ENCODE results near the gene VASH1. TPM values are rescaled to one million over a fixed set of nuclear protein-coding genes. Genes with fewer than 3 reads are reported as not detected.

The VASH1 gene
- total RNA-seq, 2 experiments from 2014 or later, result 1.7 to 2.3 TPM

- peak overlapping the region; percentile 75 for H3K4me3 Mint-ChIP-seq
- DNase-seq, result no peak
- no peaks in the 10 kb centered on the region for H3K36me3 Mint-ChIP-seq
- H3K9me3 Mint-ChIP-seq, result no peaks in the 10 kb centered on the region
- H3K4me1 Mint-ChIP-seq, result peaks cover 2% of the 10 kb centered on the region
- H3K27me3 Mint-ChIP-seq, result peaks cover 43% of the 10 kb centered on the region
- no peak overlapping the region for H3K27ac Mint-ChIP-seq
Measured at GRCh38 chr14:76761960-76762410, 717 bp downstream of the VASH1 start.

- no peaks in the 10 kb centered on the region for H3K36me3 Mint-ChIP-seq
- no peaks in the 10 kb centered on the region for H3K9me3 Mint-ChIP-seq
- no peak overlapping the region for H3K27ac Mint-ChIP-seq
- H3K4me3 Mint-ChIP-seq, result peak overlapping the region; percentile 75
- H3K4me1 Mint-ChIP-seq, result peaks cover 2% of the 10 kb centered on the region
- H3K27me3 Mint-ChIP-seq, result peaks cover 43% of the 10 kb centered on the region
- DNase-seq, result no peak
Measured at GRCh38 chr14:76762411-76763095, 1.3 kb downstream of the VASH1 start.

- DNase-seq, result no peak
- Mint-ChIP-seq H3K4me1 (peaks cover 8% of the 10 kb centered on the region), H3K27me3 (peaks cover 37% of the 10 kb centered on the region), H3K4me3 (no peak overlapping the region), H3K36me3 (no peaks in the 10 kb centered on the region), H3K9me3 (no peaks in the 10 kb centered on the region), H3K27ac (no peak overlapping the region)
Measured at GRCh38 chr14:76763096-76764041, 2.1 kb downstream of the VASH1 start.

- no peaks in the 10 kb centered on the region for H3K36me3 Mint-ChIP-seq
- no peaks in the 10 kb centered on the region for H3K9me3 Mint-ChIP-seq
- H3K27ac Mint-ChIP-seq, result no peak overlapping the region
- DNase-seq, result no peak
- peaks cover 22% of the 10 kb centered on the region for H3K27me3 Mint-ChIP-seq
- no peak overlapping the region for H3K4me3 Mint-ChIP-seq
- peaks cover 16% of the 10 kb centered on the region for H3K4me1 Mint-ChIP-seq
Measured at GRCh38 chr14:76765461-76765931, 4.2 kb downstream of the VASH1 start.

GRCh38 chr14:76767681-76768656 is 6.7 kb downstream of the VASH1 start:
- H3K27ac Mint-ChIP-seq, result peak overlapping the region; percentile 70
- no peak overlapping the region for H3K4me3 Mint-ChIP-seq
- peak; percentile 72 for DNase-seq
- no peaks in the 10 kb centered on the region for H3K36me3 Mint-ChIP-seq
- peaks cover 15% of the 10 kb centered on the region for H3K4me1 Mint-ChIP-seq
- no peaks in the 10 kb centered on the region for H3K9me3 Mint-ChIP-seq
- H3K27me3 Mint-ChIP-seq, result peaks cover 12% of the 10 kb centered on the region

GRCh38 chr14:76768671-76769500 is 7.6 kb downstream of the VASH1 start:
- peak overlapping the region; percentile 70 for H3K27ac Mint-ChIP-seq
- no peak for DNase-seq
- H3K27me3 Mint-ChIP-seq, result peaks cover 7% of the 10 kb centered on the region
- no peak overlapping the region for H3K4me3 Mint-ChIP-seq
- H3K36me3 Mint-ChIP-seq, result no peaks in the 10 kb centered on the region
- H3K4me1 Mint-ChIP-seq, result peaks cover 24% of the 10 kb centered on the region
- H3K9me3 Mint-ChIP-seq, result no peaks in the 10 kb centered on the region

- Mint-ChIP-seq H3K27me3 (peaks cover 4% of the 10 kb centered on the region), H3K9me3 (no peaks in the 10 kb centered on the region), H3K36me3 (no peaks in the 10 kb centered on the region), H3K27ac (no peak overlapping the region), H3K4me1 (peaks cover 24% of the 10 kb centered on the region), H3K4me3 (no peak overlapping the region)
- DNase-seq, result no peak
Measured at GRCh38 chr14:76769636-76770292, 8.5 kb downstream of the VASH1 start.

- H3K4me1 Mint-ChIP-seq, result peaks cover 24% of the 10 kb centered on the region
- peaks cover 4% of the 10 kb centered on the region for H3K27me3 Mint-ChIP-seq
- no peak overlapping the region for H3K4me3 Mint-ChIP-seq
- H3K36me3 Mint-ChIP-seq, result no peaks in the 10 kb centered on the region
- no peaks in the 10 kb centered on the region for H3K9me3 Mint-ChIP-seq
- H3K27ac Mint-ChIP-seq, result no peak overlapping the region
- DNase-seq, result no peak
Measured at GRCh38 chr14:76770521-76771436, 9.5 kb downstream of the VASH1 start.

GRCh38 chr14:76771437-76771980 is 10.2 kb downstream of the VASH1 start:
- no peak overlapping the region for H3K27ac Mint-ChIP-seq

GRCh38 chr14:76772300-76773187 is 11.3 kb downstream of the VASH1 start:
- no peaks in the 10 kb centered on the region for H3K36me3 Mint-ChIP-seq
- H3K27me3 Mint-ChIP-seq, result peaks cover 4% of the 10 kb centered on the region
- no peak for DNase-seq
- H3K4me1 Mint-ChIP-seq, result peaks cover 24% of the 10 kb centered on the region
- no peaks in the 10 kb centered on the region for H3K9me3 Mint-ChIP-seq
- H3K27ac Mint-ChIP-seq, result no peak overlapping the region
- H3K4me3 Mint-ChIP-seq, result no peak overlapping the region

More at GRCh38 chr14:76771437-76771980, 10.2 kb downstream of the VASH1 start:
- peaks cover 4% of the 10 kb centered on the region for H3K27me3 Mint-ChIP-seq
- H3K4me3 Mint-ChIP-seq, result no peak overlapping the region
- H3K36me3 Mint-ChIP-seq, result no peaks in the 10 kb centered on the region
- H3K4me1 Mint-ChIP-seq, result peaks cover 24% of the 10 kb centered on the region
- DNase-seq, result no peak
- no peaks in the 10 kb centered on the region for H3K9me3 Mint-ChIP-seq

GRCh38 chr14:76773188-76773885 is 12.1 kb downstream of the VASH1 start:
- peak; percentile 49 for DNase-seq
- Mint-ChIP-seq H3K27me3 (peaks cover 4% of the 10 kb centered on the region), H3K4me3 (no peak overlapping the region), H3K4me1 (peaks cover 19% of the 10 kb centered on the region), H3K36me3 (no peaks in the 10 kb centered on the region), H3K9me3 (no peaks in the 10 kb centered on the region), H3K27ac (no peak overlapping the region)

Data from activated naive CD8-positive, alpha-beta T cell treated with anti-CD3 and anti-CD28 coated beads for 36 hours (primary cell).